Measurements from ENCODE around the gene MGMT.

GRCh38 chr10:129621693-129622092 lies 154.7 kb downstream of the MGMT start:
- TF ChIP-seq ZBTB26 (CRISPR knock-in tag; IDR thresholded peaks at IDR 0.05) = no peak
- TF ChIP-seq ZBTB1 (CRISPR knock-in tag; IDR thresholded peaks at IDR 0.05; ENCODE audit: borderline replicate concordance, low read depth) = no peak
- no peak for TF ChIP-seq RNF2 (IDR thresholded peaks at IDR 0.05)
- TF ChIP-seq EZH2 (IDR thresholded peaks at IDR 0.05; ENCODE audit: borderline replicate concordance, low read depth, low read length) = no peak
- TF ChIP-seq SIN3A (IDR thresholded peaks at IDR 0.05; ENCODE audit: borderline replicate concordance in 2 of 2, control insufficient read depth in 1 of 2, low read depth in 2 of 2, low read length in 2 of 2) = no peak

Data from K562 (cell line).